Thoracic aorta (tissue), 2 donors: ENCODE data around the gene KAZALD1. TPM values are rescaled to one million over a fixed set of nuclear protein-coding genes. Genes with fewer than 3 reads are reported as not detected.

Experiments
- ATAC-seq: fragments of 150-250 bp; one replicate; pipeline ENCODE4 v1.8.0; 2017; ENCODE audit warnings: low read depth; ENCODE audit not compliant: insufficient number of reproducible peaks, low FRiP score
- DNase-seq: peaks from one replicate; pipeline ENCODE4 v3.0.0-alpha.2; 2020; ENCODE audit warnings: low spot score
- H3K27ac ChIP-seq, 2 donors: fragments of 200-600 bp; sonication (generic); 1 replicate in 1 of 2; 2 replicates in 1 of 2; pipeline ENCODE4 v1.5.1; 2016; ENCODE audit warnings: mild to moderate bottlenecking in 2 of 2, moderate library complexity in 2 of 2
- H3K27me3 ChIP-seq: fragments of 200-600 bp; sonication (generic); replicated peaks from 2 replicates; pipeline ENCODE4 v1.6.0; 2016; ENCODE audit warnings: mild to moderate bottlenecking; ENCODE audit not compliant: insufficient read depth
- H3K36me3 ChIP-seq: fragments of 200-600 bp; sonication (generic); one replicate; pipeline ENCODE4 v1.5.1; 2016
- H3K4me1 ChIP-seq, 2 donors: fragments of 200-600 bp; sonication (generic); 1 replicate in 1 of 2; 2 replicates in 1 of 2; pipeline versions ENCODE4 v1.5.1 to v1.6.0; 2016; ENCODE audit warnings: low read depth in 2 of 2, mild to moderate bottlenecking in 1 of 2; ENCODE audit not compliant: control insufficient read depth in 1 of 2
- H3K4me3 ChIP-seq: fragments of 200-600 bp; sonication (generic); 2 replicates; pipeline ENCODE4 v1.5.1; 2016; ENCODE audit warnings: mild to moderate bottlenecking
- H3K9me3 ChIP-seq: fragments of 200-600 bp; sonication (generic); 2 replicates; pipeline ENCODE4 v1.5.1; 2016
- CTCF ChIP-seq: fragments of 200-600 bp; sonication (generic); IDR thresholded peaks from one replicate; pipeline ENCODE4 v1.5.1; 2019; ENCODE audit warnings: antibody characterized with exemption
- total RNA-seq, 2 donors: library from RNA; depleted of rRNA; stranded (reverse); fragments of >200 nt; gene quantifications; one replicate each; pipeline versions ENCODE4 v1.1.0 to v1.2.3, GENCODE V29; 2016

KAZALD1 gene
- total RNA-seq, 2 donors from 2014 or later: 30.0 to 34.1 TPM

- peaks cover 9 to 18% of the 10 kb centered on the region in 2 donors for H3K4me1 ChIP-seq
- TF ChIP-seq CTCF: no peak
- DNase-seq (no peak), ATAC-seq (no peak)
- H3K27ac ChIP-seq: peak overlapping the region; percentile 89 to 95
- H3K36me3 ChIP-seq: peaks cover 11% of the 10 kb centered on the region
- H3K9me3 ChIP-seq: no peaks in the 10 kb centered on the region
- H3K27me3 ChIP-seq: peaks cover 12% of the 10 kb centered on the region
- peak overlapping the region; percentile 78 for H3K4me3 ChIP-seq
Measured at GRCh38 chr10:101043363-101043707, 18.5 kb upstream of the KAZALD1 start.

GRCh38 chr10:101044117-101044516 is 17.7 kb upstream of the KAZALD1 start:
- no peak overlapping the region for H3K4me3 ChIP-seq
- no peak for ATAC-seq
- no peaks in the 10 kb centered on the region for H3K9me3 ChIP-seq
- H3K27ac ChIP-seq: no peak overlapping the region
- no peak for TF ChIP-seq CTCF
- H3K36me3 ChIP-seq: peaks cover 7% of the 10 kb centered on the region
- no peak for DNase-seq
- H3K27me3 ChIP-seq: peaks cover 17% of the 10 kb centered on the region
- peaks cover 9 to 18% of the 10 kb centered on the region in 2 donors for H3K4me1 ChIP-seq

- ATAC-seq: no peak
- no peaks in the 10 kb centered on the region for H3K9me3 ChIP-seq
- no peak overlapping the region for H3K27ac ChIP-seq
- no peak overlapping the region for H3K4me3 ChIP-seq
- no peak for TF ChIP-seq CTCF
- H3K27me3 ChIP-seq: peaks cover 27% of the 10 kb centered on the region
- peaks cover 16 to 25% of the 10 kb centered on the region in 2 donors for H3K4me1 ChIP-seq
- no peak for DNase-seq
- no peaks in the 10 kb centered on the region for H3K36me3 ChIP-seq
Measured at GRCh38 chr10:101046332-101047238, 15.2 kb upstream of the KAZALD1 start.

- no peaks in the 10 kb centered on the region for H3K9me3 ChIP-seq
- no peak for DNase-seq
- no peak for ATAC-seq
- H3K4me3 ChIP-seq: no peak overlapping the region
- no peak overlapping the region for H3K27ac ChIP-seq
- no peak for TF ChIP-seq CTCF
- H3K36me3 ChIP-seq: no peaks in the 10 kb centered on the region
- peaks cover 27% of the 10 kb centered on the region for H3K27me3 ChIP-seq
- peaks cover 14 to 23% of the 10 kb centered on the region in 2 donors for H3K4me1 ChIP-seq
Measured at GRCh38 chr10:101047268-101047667, 14.5 kb upstream of the KAZALD1 start.

GRCh38 chr10:101047961-101048892 is 13.6 kb upstream of the KAZALD1 start:
- DNase-seq (no peak), ATAC-seq (no peak)

More at GRCh38 chr10:101047961-101048892, 13.6 kb upstream of the KAZALD1 start:
- H3K27ac ChIP-seq: peak overlapping the region in 1 of 2 donors; percentile 28
- peaks cover 27% of the 10 kb centered on the region for H3K27me3 ChIP-seq
- no peaks in the 10 kb centered on the region for H3K9me3 ChIP-seq
- TF ChIP-seq CTCF: no peak
- peaks cover 11 to 24% of the 10 kb centered on the region in 2 donors for H3K4me1 ChIP-seq
- H3K36me3 ChIP-seq: no peaks in the 10 kb centered on the region
- H3K4me3 ChIP-seq: no peak overlapping the region
